GM12872 (cell line): ENCODE data around the gene AKR7A3.

Experiments
- TF ChIP-seq, protein P1 (sequence below): IDR thresholded peaks from 3 replicates; pipeline ENCODE4 v1.5.1; 2011; ENCODE audit warnings: low read depth, mild to moderate bottlenecking, low read length, moderate library complexity; ENCODE audit not compliant: insufficient read depth

Gene AKR7A3

DNA sequence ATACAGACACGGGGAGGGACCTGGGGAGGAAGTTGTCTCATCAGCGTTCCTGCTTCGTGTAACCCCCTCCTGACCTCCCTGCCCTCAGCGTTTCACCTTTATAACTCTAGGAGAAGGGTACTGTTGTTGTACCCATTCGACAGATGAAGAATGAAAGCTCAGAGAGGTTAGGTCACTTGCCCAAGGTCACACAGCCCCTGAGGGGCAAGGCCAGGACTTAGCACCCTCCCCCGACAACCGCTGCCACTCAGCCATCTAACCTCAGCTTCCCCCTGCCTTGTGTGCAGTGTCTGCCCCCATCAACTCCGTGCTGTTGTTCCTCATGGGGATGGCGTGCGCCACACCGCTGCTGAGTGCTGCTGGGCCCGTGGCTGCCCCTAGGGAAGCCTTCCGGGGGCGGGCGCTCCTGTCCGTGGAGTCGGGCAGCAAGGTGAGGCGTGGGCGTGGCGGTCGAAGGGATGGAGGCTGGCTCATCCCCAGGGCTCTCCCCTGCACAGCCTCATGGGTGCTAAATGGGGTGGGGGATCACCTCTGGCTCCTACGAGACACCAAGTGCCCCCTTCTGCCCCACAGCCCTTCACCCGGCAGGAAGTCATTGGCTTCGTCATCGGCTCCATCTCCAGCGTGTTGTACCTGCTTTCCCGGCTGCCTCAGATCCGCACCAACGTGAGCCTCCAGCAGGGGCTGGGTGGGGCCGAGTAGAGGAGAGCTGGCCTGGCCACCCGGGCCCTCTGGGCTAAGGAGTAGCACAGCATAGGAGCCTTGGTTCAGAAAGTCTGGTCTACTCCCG, 37.6 kb upstream of the AKR7A3 start:
- TF ChIP-seq, protein P1, sequence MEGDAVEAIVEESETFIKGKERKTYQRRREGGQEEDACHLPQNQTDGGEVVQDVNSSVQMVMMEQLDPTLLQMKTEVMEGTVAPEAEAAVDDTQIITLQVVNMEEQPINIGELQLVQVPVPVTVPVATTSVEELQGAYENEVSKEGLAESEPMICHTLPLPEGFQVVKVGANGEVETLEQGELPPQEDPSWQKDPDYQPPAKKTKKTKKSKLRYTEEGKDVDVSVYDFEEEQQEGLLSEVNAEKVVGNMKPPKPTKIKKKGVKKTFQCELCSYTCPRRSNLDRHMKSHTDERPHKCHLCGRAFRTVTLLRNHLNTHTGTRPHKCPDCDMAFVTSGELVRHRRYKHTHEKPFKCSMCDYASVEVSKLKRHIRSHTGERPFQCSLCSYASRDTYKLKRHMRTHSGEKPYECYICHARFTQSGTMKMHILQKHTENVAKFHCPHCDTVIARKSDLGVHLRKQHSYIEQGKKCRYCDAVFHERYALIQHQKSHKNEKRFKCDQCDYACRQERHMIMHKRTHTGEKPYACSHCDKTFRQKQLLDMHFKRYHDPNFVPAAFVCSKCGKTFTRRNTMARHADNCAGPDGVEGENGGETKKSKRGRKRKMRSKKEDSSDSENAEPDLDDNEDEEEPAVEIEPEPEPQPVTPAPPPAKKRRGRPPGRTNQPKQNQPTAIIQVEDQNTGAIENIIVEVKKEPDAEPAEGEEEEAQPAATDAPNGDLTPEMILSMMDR: no peak

DNA sequence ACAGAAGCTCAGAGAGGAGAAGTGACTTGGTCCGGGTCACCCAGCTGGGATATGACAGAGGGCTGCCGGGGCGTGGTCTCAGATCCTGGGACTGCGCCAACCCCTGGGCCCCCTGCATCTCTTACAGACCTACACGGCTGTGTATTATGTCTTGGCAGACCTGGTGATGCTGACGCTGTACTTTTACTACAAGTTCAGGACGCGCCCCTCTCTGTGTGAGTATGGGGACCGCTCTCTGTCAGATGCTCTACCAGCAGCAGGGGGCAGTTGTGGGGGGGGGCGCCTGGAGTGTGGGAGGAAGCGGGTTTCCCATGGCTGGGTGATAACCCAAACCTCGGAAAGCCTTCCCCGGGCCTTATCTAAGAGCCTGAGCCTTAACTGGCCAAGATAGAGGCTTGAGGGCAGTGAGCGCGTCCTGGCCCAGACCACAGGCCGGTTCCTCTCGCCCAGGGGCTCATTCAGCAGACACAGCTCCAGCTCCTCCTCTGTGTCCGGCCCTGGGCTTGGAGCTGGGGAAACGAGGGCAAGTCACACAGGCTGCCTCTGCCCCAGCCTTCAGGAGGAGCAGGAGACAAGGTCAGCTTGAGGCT, 36.9 kb upstream of the AKR7A3 start:
- TF ChIP-seq, protein P1: no peak

DNA sequence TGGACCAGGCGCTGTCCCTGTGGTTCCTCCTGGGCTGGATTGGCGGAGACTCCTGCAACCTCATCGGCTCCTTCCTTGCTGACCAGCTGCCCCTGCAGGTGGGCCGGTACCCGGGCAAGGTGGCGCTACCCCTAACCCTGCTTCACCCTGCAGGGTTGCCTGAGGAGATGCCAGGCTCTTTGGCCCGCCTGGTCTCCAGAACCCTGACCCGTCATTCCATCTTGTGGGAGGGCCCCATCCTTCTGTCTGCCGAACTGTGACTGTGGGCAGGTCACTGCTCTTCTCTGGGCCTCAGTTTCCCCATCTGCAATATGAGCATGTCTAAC, 36.1 kb upstream of the AKR7A3 start:
- TF ChIP-seq, protein P1: no peak

DNA sequence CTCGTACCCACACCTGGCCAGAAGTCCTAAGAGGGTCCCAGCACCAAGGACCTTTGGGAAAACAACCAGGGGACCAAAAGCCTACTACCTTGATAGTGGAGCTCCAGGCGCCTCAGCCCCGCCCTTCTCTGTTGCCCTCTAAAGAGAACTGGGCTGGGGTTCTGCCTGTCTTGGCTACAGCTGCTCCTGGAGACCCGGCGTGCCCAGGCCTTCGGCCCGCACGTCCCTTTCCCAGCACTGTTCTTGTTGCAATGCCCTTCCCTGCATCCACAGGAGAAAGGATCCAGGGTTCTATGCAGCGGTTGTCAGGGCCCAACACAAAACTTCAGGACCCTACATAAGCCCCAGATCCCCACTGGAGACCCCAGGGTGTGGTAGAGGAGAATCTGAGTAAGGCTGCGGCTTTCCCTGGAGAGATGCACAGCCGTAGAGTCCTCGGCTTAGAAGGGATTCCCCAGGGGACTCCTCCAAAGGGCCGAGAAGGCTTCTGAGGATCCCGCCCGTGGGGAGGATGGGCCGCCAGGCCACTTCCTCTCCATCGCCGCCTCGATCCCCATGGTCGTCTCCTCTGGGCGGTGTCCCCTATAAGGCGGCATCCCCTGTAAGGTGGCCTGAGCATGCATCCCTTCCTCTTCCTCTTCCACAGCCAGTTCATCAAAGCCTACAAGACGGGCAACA, 35.6 kb upstream of the AKR7A3 start:
- TF ChIP-seq, protein P1: no peak

DNA sequence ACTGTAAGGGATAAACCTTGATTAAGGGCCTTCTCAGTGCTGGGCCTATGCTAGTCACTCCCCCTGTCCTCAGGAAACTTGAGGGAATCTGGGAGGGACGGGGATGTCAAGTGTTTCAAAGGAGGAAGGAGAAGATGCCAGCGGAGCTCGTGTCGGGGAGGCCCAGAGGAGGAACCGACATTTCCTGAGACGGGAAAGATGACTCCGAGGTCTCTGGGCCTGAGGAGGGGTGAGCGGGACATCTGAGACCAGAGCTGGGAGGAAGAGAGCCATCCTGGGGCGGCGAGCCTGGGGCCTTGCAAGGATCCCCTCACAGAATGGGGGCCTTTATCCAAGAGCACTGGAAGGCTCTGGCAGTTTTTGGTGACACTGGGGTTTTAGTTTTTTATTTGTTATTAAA, 33.9 kb upstream of the AKR7A3 start:
- TF ChIP-seq, protein P1: no peak

DNA sequence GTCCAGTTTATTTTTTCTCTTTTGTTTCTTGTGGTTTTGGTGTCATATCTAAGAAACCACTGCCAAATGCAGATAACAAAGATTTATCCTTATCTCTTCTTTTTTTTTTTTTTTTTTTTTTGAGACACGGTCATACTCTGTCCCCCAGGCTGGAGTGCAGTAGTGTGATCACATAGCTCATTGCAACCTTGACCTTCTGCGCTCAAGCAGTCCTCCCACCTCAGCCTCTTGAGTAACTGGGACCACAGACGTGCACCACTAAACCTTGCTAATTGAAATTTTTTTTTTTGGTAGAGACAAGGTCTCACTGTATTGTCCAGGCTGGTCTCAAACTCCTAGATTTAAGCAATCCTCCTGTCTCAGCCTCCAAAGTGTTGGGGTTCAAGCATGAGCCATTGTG, 32.5 kb upstream of the AKR7A3 start:
- TF ChIP-seq, protein P1: no peak

DNA sequence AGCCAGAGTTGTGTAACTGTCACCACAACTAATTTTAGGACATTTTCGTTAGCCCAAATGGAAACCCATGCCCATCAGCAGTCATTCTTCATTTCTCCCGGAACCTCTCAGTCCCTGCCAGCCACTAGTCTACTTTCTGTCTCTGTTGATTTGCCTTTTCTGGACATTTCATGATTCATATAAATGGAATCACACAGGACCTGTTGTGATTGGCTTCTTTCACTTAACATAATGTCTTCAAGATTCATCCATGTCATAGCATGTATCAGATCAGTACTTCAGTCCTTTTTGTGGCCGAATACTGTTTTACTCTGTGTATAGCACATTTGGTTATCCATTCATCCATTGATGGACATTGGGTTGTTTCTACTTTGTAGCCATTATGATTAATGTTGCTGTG, 30.6 kb upstream of the AKR7A3 start:
- TF ChIP-seq, protein P1: no peak
